ENCODE data around the gene C20orf202. TPM values are rescaled to one million over a fixed set of nuclear protein-coding genes. Genes with fewer than 3 reads are reported as not detected.
"Not testable (repeated sequence)": the region's sequence is repeated elsewhere in the genome, so short reads cannot be mapped to it uniquely, and the experiment has no call there.

Gene C20orf202
- total RNA-seq, 2 experiments from 2014 or later, result 0.25 to 0.26 TPM

DNA sequence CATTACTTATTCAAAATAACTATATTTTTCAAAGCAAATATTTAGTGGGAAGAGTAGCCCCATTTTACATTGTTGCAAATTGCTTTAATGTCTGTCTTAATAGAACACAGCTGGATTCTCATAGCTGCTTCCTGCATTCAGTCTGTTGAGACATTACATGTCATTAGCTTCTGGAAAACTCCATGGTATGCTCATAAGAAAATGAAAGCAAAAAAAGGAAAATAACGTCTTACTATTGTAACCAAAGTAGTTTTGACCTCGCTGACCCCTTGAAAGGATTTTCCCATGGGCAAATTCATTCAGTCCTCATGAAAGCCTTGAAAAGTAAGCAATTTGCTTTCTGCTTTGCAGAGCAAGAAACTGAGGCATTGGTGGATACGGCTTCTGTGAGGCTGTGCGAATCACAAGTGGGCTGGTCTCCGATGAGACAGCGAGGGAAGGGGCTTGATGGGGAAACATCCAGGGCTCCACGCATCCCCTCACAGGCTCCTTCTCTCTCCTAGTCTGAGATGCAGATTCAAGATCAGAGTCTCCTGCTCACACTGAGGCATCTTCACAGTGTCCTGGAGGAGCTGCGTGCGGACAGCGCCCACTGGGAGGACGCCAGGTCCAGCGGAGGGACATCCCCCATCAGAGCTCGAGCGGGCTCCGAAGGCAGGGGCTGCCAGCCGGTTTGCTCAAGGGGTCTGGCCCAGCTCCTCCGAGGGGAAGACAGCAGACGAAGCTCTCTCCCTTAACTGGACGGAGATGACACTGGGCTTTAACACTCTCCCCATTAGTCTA lies 3.3 kb downstream of the C20orf202 start:
- no peak for ATAC-seq (ENCODE audit: low read depth)
- no peaks in the 10 kb centered on the region for H3K36me3 Mint-ChIP-seq
- H3K27me3 Mint-ChIP-seq, result peaks cover 11% of the 10 kb centered on the region
- no peaks in the 10 kb centered on the region for H3K9me3 Mint-ChIP-seq
- POLR2A ChIA-PET, result no interaction called here
- no peak overlapping the region for H3K27ac Mint-ChIP-seq
- H3K4me3 Mint-ChIP-seq, result no peak overlapping the region
- no peaks in the 10 kb centered on the region for H3K4me1 Mint-ChIP-seq
- DNase-seq, result no peak

DNA sequence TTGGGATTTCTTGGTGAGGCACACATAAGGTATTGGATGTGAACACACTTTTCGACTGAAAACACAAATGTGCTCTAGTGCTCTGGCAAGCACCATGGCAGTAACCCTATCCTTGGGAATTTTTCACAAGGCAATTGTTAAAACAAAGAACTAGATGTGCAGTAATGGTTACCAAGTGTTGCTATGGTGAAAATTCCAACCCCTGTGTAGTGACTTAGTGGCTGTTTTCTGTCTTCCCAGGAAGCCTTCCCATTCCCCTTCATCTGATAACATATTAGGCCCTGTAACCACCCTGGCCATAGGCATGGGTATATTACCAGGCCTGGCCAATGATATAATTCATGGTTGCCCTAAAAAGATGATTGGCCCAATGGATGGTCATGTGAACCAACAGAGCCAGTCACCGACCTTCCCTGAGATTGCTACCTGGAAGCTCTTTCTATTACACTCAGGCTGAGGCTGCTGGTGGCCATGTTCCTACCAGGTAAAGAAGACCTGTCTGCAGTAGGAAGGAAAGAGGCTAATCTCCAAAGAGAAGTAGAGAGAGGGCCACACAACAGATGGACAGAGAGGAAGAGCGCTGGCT lies 4.1 kb downstream of the C20orf202 start:
- Mint-ChIP-seq H3K27ac (no peak overlapping the region), H3K9me3 (no peaks in the 10 kb centered on the region), H3K4me1 (no peaks in the 10 kb centered on the region), H3K27me3 (peaks cover 11% of the 10 kb centered on the region), H3K36me3 (no peaks in the 10 kb centered on the region), H3K4me3 (no peak overlapping the region)
- no peak for DNase-seq
- ATAC-seq (ENCODE audit: low read depth), result no peak
- POLR2A ChIA-PET, result no interaction called here

DNA sequence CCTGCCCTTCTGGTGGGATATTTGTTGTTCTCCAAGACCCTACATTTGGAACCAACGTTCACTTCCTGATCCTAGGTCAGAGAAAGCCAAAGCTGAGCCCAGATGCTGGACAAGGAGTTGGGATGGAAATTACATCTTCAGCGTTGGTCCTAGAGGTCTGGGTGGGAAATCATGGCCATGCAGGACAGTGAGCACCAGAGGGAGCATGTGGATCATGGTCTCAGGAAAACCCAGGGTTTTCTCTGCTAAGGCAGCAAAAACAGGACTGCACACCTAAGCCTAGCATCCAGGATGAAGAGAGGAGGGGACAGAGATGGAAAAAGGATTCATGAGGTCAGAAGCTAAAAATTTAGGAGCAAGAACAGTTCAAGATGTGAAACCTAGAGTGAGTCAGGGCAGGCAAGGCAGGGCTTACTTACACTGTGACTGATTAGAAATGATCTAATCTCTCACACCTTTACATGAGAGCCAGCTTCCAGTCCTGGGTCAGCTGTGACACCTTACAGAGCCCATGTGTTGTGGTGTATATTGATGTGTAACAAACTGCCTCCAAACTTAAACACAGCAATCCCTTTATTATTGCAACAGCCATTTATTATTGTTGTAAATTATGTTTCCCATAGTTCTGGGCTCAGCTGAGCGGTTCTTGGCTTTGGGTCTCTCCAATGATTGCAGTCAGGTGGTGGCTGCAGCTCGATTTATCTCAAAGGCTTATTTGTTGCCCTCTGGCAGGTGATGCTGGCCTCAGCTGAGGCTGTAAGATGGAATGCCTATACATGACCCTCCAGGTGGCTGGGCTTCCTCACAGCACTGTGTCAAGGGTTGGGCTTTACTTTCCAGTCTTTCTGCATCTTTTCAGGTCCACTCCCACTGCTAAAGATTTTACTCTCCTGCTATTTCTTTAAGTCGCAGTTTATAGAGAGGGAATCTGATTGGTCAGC lies 6.5 kb downstream of the C20orf202 start:
- ATAC-seq (ENCODE audit: low read depth) (no peak), DNase-seq (no peak)
- Mint-ChIP-seq H3K4me3 (no peak overlapping the region), H3K36me3 (no peaks in the 10 kb centered on the region), H3K27me3 (peaks cover 11% of the 10 kb centered on the region), H3K9me3 (no peaks in the 10 kb centered on the region), H3K27ac (no peak overlapping the region), H3K4me1 (peaks cover 9% of the 10 kb centered on the region)
- POLR2A ChIA-PET, result no interaction called here

DNA sequence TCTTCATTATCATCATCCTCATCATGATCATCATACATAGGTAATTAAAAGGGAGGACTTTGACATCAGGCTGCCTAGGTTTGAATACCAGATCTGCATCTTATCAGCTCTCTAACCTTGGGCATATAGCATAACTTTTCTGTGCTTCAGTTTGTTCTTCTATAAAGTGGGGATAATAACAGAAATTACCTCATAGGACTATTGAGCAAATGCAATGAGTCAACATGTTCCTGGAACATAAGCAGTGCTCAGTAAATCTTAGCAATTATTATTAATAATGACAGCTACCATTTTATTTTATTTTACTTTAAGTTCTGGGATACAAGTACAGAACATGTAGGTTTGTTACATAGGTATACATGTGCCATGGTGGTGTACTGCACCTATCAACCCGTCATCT lies 7.2 kb downstream of the C20orf202 start:
- DNase-seq, result no peak
- Mint-ChIP-seq H3K4me3 (no peak overlapping the region), H3K27me3 (peaks cover 11% of the 10 kb centered on the region), H3K4me1 (peaks cover 17% of the 10 kb centered on the region), H3K27ac (no peak overlapping the region), H3K9me3 (no peaks in the 10 kb centered on the region), H3K36me3 (no peaks in the 10 kb centered on the region)
- POLR2A ChIA-PET, result no interaction called here
- ATAC-seq (ENCODE audit: low read depth), result no peak

DNA sequence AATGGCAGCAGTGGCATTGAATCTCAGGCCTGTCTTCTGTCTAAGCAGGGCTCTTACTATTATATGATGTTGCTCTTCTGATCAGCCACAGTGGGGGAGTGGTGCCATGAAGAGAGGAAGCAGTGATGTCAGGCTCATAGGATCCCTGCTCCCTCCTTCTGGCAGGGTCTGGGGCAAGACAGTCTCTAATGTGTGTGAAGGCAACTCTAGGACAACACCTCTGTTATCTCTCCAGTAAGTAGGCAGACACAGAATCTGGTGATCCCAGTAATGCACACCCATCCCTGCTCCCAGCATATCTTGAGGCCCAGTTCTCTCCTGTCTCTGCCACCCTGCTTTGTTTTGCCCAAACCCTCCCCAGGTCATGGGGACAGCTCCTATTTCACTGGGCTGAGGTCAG lies 8.8 kb downstream of the C20orf202 start:
- Mint-ChIP-seq H3K27ac (no peak overlapping the region), H3K27me3 (peaks cover 11% of the 10 kb centered on the region)
- POLR2A ChIA-PET, result no interaction called here

DNA sequence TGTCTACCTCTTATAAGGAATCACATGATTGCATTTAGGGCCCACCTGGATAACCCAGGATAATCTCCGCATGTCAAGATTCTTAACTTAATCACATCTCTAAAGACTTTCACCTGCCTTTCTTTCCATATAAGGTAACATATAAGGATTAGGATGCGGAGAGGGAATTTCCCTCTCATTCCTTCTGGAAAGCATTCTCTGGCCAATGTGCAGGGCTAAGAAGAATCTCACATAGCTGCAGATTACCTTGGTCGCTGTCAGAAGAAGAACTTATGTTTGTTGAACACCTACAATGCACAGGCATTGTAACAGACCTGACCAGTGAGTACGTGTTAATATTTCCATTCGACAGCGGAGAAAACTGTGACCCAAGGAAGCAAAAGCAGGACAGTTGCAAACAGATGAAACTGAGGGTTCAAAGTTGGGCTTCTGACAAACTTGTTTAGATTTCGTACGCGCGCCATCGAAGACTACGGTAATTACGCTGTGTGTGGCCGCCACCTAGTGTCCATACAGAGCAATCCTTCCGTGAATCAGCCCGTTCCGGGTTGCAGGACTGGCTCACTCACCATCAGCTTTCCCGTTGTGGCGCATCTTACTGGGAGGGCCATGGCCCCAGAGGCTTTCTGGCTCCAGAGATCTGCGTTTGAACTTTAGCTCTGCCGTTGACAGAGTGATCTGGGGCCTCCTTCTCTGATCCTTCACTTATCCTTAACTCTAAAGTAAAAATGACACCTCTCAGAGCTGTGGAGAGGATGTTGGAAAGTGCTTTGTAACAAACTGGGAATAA lies 9.5 kb downstream of the C20orf202 start:
- H3K36me3 Mint-ChIP-seq, result no peaks in the 10 kb centered on the region
- ATAC-seq (ENCODE audit: low read depth) (peak; percentile 87), DNase-seq (peak; percentile 71)
- peaks cover 11% of the 10 kb centered on the region for H3K27me3 Mint-ChIP-seq
- POLR2A ChIA-PET, result interaction anchor here (0.8 kb wide), 3 partner anchors 53 to 245 kb away, joined by 3 to 4 read pairs (median 3); partner anchors contain the start of gene SNPH
- H3K9me3 Mint-ChIP-seq, result no peaks in the 10 kb centered on the region
- peaks cover 26% of the 10 kb centered on the region for H3K4me1 Mint-ChIP-seq
- no peak overlapping the region for H3K27ac Mint-ChIP-seq
- H3K4me3 Mint-ChIP-seq, result peak overlapping the region; percentile 17

More for the DNA sequence above, 8.8 kb downstream of the C20orf202 start:
- H3K36me3 Mint-ChIP-seq, result no peaks in the 10 kb centered on the region
- no peaks in the 10 kb centered on the region for H3K9me3 Mint-ChIP-seq
- no peak overlapping the region for H3K4me3 Mint-ChIP-seq
- ATAC-seq (ENCODE audit: low read depth) (no peak), DNase-seq (no peak)
- H3K4me1 Mint-ChIP-seq, result peaks cover 26% of the 10 kb centered on the region

DNA sequence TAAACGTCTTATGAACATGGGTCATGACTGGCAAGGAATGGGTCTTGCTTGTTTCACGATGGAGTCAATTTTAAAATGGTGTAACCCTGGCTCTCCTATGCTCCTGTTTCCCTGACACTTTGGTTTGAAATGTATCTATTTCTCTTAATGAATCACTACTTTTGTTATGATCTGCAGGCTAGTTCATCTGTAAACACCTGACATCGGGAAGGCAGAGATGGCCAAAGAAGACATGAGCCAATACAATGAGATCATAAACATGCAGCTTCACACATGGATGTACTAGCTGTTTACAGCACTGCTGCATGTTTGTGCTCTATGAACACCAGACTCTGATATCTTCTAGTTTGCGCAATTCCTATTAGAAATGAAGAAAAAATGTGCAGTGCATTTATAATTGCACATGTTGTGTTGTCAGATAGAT lies 11.6 kb downstream of the C20orf202 start:
- peaks cover 26% of the 10 kb centered on the region for H3K4me1 Mint-ChIP-seq
- ATAC-seq (ENCODE audit: low read depth), result no peak
- peak overlapping the region; percentile 76 for H3K27ac Mint-ChIP-seq

DNA sequence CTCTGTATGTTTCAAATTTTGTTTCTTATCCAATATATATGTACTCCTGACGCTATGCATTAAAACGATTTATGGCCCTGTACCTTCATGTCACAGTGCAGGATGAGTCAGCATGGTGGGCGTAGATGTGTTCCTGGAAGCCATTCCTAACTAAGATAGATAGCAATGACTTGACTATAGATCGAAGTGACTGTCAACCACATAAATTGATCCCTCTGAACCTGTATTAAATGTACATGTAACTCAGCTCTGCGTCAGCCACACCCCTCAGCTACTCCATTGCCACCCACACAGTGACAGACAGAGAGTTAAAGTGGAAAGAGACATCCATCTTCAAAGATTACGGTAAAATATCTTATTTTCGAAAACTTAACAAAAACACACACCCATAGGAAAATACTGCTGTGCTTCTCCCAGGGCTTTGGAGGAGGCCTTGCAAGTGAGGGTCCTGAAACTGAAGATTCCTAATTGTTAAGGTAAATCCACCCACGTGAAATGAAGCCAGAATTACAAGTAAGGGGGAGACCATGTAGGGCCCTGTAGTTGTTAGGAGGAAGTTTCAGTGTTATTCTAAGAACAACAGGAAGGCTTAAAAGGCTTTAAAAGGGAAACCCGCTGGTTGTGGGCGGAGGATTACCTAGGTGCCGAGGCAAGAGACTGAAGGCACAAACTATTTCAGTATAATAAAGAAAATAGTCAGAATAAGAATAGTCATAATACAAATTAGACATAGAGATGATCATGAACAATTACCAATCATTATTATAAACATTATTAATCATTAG lies 12.3 kb downstream of the C20orf202 start:
- POLR2A ChIA-PET, result no interaction called here
- Mint-ChIP-seq H3K36me3 (peaks cover 3% of the 10 kb centered on the region), H3K27me3 (peaks cover 14% of the 10 kb centered on the region)

More for the DNA sequence above, 11.6 kb downstream of the C20orf202 start:
- Mint-ChIP-seq H3K36me3 (peaks cover 3% of the 10 kb centered on the region), H3K9me3 (no peaks in the 10 kb centered on the region), H3K27me3 (peaks cover 9% of the 10 kb centered on the region), H3K4me3 (no peak overlapping the region)
- POLR2A ChIA-PET, result no interaction called here
- DNase-seq, result no peak

DNA sequence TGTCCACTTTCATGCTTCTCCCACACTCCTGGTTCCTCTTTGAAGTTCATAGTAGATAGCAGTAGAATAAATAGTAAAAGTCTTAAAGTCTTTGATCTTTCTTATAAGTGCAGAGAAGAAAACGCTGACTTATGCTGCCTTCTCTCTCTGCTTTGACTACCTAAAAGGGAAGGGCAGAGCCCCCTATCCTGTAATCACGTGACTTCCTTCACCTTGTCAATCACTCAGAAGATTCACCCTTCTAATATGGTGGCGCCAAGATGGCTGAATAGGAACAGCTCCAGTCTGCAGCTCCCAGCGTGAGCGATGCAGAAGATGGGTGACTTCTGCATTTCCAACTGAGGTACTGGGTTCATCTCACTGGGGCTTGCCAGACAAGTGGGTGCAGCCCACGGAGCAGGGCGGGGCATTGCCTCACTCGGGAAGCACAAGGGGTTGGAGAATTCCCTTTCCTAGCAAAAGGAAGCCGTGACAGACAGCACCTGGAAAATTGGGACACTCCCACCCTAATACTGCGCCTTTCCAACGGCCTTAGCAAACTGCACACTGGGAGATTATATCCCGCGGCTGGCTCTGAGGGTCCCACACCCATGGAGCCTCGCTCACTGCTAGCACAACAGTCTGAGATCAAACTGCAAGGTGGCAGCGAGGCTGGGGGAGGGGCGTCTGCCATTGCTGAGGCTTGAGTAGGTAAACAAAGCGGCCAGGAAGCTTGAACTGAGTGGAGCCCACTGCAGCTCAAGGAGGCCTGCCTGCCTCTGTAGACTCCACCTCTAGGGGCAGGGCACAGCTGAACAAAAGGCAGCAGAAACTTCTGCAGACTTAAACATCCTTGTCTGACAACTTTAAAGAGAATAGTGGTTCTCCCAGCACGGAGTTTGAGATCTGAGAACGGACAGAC lies 13.5 kb downstream of the C20orf202 start:
- DNase-seq; H3K27ac Mint-ChIP-seq; H3K36me3 Mint-ChIP-seq; H3K9me3 Mint-ChIP-seq; H3K4me3 Mint-ChIP-seq; ATAC-seq (ENCODE audit: low read depth): not testable (repeated sequence)
- peaks cover 26% of the 10 kb centered on the region for H3K4me1 Mint-ChIP-seq
- POLR2A ChIA-PET, result interaction anchor here (1.4 kb wide), 1 partner anchor 9 kb away, joined by 3 read pairs; the partner anchor contains the start of gene RAD21L1
- peaks cover 17% of the 10 kb centered on the region for H3K27me3 Mint-ChIP-seq

More for the DNA sequence above, 12.3 kb downstream of the C20orf202 start:
- Mint-ChIP-seq H3K9me3 (no peaks in the 10 kb centered on the region), H3K27ac (peak overlapping the region; percentile 76), H3K4me3 (peak overlapping the region; percentile 67), H3K4me1 (peaks cover 26% of the 10 kb centered on the region)
- ATAC-seq (ENCODE audit: low read depth) (peak; percentile 65), DNase-seq (no peak)

DNA sequence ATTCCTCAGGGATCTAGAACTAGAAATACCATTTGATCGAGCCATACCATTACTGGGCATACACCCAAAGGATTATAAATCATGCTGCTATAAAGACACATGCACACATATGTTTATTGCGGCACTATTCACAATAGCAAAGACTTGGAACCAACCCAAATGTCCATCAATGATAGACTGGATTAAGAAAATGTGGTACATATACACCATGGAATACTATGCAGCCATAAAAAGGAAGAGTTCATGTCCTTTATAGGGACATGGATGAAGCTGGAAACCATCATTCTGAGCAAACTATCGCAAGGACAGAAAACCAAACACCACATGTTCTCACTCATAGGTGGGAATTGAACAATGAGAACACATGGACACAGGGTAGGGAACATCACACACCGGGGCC lies 19.5 kb downstream of the C20orf202 start:
- peaks cover 33% of the 10 kb centered on the region for H3K27me3 Mint-ChIP-seq
- H3K9me3 Mint-ChIP-seq; POLR2A ChIA-PET; DNase-seq; H3K27ac Mint-ChIP-seq; H3K36me3 Mint-ChIP-seq; H3K4me3 Mint-ChIP-seq; ATAC-seq (ENCODE audit: low read depth): not testable (repeated sequence)
- peaks cover 15% of the 10 kb centered on the region for H3K4me1 Mint-ChIP-seq

DNA sequence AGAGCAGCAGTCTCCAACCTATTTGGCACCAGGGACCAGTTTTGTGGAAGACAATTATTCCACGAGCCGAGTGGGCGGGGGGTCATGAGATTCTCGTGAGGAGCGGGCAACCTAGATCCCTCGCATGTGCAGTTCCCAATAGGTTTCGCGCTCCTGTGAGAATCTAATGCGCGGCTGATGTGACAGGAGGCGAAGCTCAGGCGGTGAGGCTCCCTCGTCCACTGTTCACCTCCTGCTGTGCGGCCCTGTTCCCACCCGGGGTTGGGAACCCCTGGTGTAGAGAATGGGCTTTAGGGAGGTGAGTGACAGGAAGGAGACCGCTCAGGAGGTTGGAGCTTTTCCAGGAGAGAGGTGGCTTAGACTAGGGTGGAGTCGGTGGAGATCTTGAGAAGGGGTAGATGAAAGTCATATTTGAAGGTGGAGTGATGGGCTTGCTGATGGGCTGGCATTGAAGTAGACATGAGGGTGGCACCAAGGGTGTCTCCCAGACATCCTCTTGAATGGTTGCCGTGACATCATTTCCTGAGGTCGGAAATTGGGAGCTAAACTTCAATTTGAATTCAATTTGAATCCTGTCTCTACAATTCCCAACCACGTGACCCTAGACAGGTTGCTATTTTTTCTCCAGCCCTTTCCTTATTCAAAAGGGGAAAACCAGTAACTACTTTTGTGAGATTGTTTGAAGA lies 21.1 kb downstream of the C20orf202 start:
- no peak for DNase-seq
- Mint-ChIP-seq H3K9me3 (no peaks in the 10 kb centered on the region), H3K27ac (no peak overlapping the region), H3K27me3 (peaks cover 34% of the 10 kb centered on the region), H3K36me3 (no peaks in the 10 kb centered on the region), H3K4me3 (no peak overlapping the region), H3K4me1 (peaks cover 15% of the 10 kb centered on the region)
- no peak for ATAC-seq (ENCODE audit: low read depth)
- POLR2A ChIA-PET, result no interaction called here
